ENCODE data around the gene SMPDL3A.

SMPDL3A gene

DNA sequence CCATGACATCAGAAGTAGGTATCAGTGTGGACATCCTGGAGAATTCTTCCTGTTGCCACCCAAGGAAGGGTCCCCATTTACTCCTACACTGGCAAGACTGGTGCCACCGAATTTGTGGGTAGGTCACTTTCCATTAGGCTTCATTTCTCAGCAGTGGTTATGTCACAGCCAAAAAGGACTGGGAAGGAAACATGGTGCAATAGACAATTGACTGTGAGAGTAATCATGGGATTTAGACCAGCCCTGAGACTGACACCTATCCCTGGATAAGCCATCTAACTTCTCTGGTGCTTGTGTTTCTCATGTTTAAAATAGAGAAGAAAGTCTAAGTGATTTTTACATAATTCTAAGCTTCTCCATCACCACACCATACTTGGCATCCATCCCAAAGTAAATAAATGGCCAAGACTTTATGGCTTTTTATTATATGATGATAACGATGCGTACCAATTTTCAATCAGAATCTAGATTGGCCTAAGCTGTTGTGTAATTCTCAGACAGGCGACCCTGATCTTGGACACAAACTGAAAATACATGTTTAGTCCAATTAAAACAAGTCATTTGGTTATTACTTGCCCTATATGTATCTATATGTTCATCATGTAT lies 10.2 kb downstream of the SMPDL3A start:
- in situ Hi-C loops (cut with MboI; ENCODE audit: low pct_unique_long_range_greater_than_20kb, low sequenced_read_pairs) = no loop called here

GRCh38 chr6:122799916-122800686 lies 11.0 kb downstream of the SMPDL3A start:
- in situ Hi-C loops (cut with MboI; ENCODE audit: low pct_unique_long_range_greater_than_20kb, low sequenced_read_pairs) = no loop called here

More for the DNA sequence above, 10.2 kb downstream of the SMPDL3A start:
- no peak for DNase-seq

GRCh38 chr6:122800906-122801305 lies 11.8 kb downstream of the SMPDL3A start:
- DNase-seq = no peak
- in situ Hi-C loops (cut with MboI; ENCODE audit: low pct_unique_long_range_greater_than_20kb, low sequenced_read_pairs) = no loop called here

More at GRCh38 chr6:122799916-122800686, 11.0 kb downstream of the SMPDL3A start:
- no peak for DNase-seq

DNA sequence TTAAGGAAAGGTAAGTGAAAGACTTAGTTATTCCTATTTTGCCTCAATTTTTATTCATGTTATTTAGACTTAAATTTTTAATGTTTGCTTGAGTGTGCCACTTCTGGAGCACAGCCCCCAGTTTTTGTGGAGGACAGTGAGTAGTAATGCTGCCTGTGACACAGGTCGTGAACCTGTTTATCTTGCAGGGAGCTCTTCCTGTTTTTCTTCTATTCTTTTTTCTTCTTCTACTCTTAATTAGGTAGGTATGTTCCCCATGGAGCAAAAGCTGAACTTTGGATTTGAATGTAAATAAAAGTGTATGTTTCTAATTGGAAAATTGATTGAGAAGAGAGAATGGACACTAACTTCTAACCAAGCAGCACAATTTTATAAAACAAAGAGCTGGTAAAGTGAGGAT lies 12.3 kb downstream of the SMPDL3A start:
- in situ Hi-C loops (cut with MboI; ENCODE audit: low pct_unique_long_range_greater_than_20kb, low sequenced_read_pairs) = no loop called here
- no peak for DNase-seq

- DNase-seq = no peak
- in situ Hi-C loops (cut with MboI; ENCODE audit: low pct_unique_long_range_greater_than_20kb, low sequenced_read_pairs) = no loop called here
Measured at GRCh38 chr6:122803171-122803661, 14.2 kb downstream of the SMPDL3A start.

- no peak for DNase-seq
- in situ Hi-C loops (cut with MboI; ENCODE audit: low pct_unique_long_range_greater_than_20kb, low sequenced_read_pairs) = no loop called here
Measured at GRCh38 chr6:122804962-122805485, 16.0 kb downstream of the SMPDL3A start.

GRCh38 chr6:122806291-122806690 lies 17.2 kb downstream of the SMPDL3A start:
- in situ Hi-C loops (cut with MboI; ENCODE audit: low pct_unique_long_range_greater_than_20kb, low sequenced_read_pairs) = no loop called here
- DNase-seq = no peak

DNA sequence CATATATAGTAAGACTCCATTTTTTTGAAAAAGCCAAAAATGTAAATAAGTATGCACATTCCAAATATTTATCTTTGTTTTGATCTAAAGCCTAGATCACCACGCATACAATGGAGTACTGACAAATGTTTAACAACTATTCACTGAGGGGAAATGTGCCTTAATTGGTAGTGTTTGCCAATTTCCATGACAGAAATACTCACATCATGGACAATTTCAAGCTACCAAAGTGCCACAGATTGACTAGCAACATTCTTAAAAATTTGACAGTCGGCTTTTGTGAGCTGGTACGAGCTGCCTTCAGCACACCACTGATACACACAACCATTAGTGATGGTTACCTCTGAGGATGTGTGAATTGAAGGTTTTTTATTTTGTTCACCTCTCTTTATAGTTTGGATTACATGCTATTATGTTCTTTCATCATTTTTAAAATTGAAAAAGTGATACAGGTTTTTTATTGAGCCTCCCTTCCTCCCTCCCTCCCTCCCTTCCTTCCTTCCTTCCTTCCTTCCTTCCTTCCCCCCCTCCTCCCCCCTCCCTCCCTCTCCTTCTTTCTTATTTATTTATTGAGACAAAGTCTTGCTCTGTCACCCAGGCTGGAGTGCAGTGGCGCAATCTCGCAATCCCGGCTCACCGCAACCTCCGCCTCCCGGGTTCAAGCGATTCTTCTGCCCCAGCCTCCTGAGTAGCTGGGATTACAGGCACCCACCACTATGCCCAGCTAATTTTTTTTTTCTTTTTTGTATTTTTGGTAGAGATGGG lies 19.2 kb downstream of the SMPDL3A start:
- DNase-seq = no peak
- in situ Hi-C loops (cut with MboI; ENCODE audit: low pct_unique_long_range_greater_than_20kb, low sequenced_read_pairs) = no loop called here

DNA sequence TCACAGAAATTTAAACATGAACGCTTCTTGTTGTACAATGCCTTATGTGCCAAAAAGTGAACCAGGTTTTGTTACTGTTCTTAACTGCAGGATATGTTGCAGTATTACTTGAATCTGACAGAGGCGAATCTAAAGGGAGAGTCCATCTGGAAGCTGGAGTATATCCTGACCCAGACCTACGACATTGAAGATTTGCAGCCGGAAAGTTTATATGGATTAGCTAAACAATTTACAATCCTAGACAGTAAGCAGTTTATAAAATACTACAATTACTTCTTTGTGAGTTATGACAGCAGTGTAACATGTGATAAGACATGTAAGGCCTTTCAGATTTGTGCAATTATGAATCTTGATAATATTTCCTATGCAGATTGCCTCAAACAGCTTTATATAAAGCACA lies 19.9 kb downstream of the SMPDL3A start:
- DNase-seq = no peak
- in situ Hi-C loops (cut with MboI; ENCODE audit: low pct_unique_long_range_greater_than_20kb, low sequenced_read_pairs) = no loop called here

DNA sequence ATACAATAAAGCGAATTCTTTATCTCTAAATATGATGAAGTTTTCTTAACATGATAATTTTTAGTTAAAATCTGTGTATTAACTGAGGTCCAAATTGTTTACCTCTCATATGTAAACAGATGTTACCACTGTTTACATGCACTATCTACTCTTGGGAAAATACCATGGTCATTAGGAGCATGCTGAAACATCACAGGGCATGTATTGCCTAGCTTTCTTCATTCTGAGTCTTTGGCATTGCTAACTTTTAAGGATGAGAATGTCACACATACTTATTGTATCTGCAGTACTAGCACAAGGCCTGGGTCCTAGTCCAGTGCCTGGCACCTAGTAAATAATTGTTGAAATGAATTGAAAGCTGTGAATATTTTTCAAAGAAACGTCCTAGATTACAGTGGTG lies 20.6 kb downstream of the SMPDL3A start:
- in situ Hi-C loops (cut with MboI; ENCODE audit: low pct_unique_long_range_greater_than_20kb, low sequenced_read_pairs) = no loop called here
- DNase-seq = no peak

GRCh38 chr6:122810189-122810588 lies 21.1 kb downstream of the SMPDL3A start:
- in situ Hi-C loops (cut with MboI; ENCODE audit: low pct_unique_long_range_greater_than_20kb, low sequenced_read_pairs) = no loop called here
- no peak for DNase-seq

DNA sequence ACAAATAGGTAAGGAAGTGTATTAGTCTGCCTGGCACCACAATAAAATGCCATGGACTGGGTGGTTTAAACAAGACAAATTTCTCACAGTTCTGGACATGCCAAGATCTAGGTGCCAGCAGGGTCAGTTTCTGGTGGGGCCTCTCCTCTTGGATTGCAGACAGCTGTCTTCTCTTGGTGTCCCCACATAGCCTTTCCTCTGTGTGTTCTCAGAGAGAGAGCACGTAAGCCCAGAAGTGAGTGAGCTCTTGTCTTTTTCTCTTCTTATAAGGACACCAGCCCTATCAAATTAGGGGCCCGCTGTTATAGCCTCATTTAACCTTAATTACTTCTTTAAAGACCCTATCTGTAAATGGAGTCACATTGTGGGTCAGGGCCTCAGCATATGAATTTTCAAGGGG lies 28.3 kb downstream of the SMPDL3A start:
- in situ Hi-C loops (cut with MboI; ENCODE audit: low pct_unique_long_range_greater_than_20kb, low sequenced_read_pairs) = no loop called here
- DNase-seq = no peak

- in situ Hi-C loops (cut with MboI; ENCODE audit: low pct_unique_long_range_greater_than_20kb, low sequenced_read_pairs) = no loop called here
- no peak for DNase-seq
Measured at GRCh38 chr6:122817766-122818165, 28.7 kb downstream of the SMPDL3A start.

- in situ Hi-C loops (cut with MboI; ENCODE audit: low pct_unique_long_range_greater_than_20kb, low sequenced_read_pairs) = no loop called here
Measured at GRCh38 chr6:122818866-122819265, 29.8 kb downstream of the SMPDL3A start.

GRCh38 chr6:122821095-122821494 lies 32.0 kb downstream of the SMPDL3A start:
- in situ Hi-C loops (cut with MboI; ENCODE audit: low pct_unique_long_range_greater_than_20kb, low sequenced_read_pairs) = no loop called here
- no peak for DNase-seq

More at GRCh38 chr6:122818866-122819265, 29.8 kb downstream of the SMPDL3A start:
- DNase-seq = no peak

DNA sequence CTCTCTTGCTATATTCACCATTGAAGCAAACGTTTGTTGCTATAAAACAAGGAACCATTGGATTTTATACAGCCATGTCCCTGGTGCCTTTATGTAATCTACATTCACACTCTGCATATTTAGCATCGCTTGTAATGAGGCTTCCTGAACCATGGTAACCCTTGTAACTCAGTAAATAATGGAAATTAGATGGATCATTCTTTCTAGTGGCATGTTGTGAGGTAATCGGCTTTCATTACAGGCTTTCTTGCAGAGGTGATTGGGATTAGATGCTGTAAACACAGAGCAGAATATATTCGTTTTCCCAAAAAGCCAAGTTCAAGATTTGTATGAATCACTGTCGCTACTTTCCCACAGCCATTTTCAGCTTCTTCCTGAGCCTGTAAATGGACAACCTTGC lies 36.1 kb downstream of the SMPDL3A start:
- in situ Hi-C loops (cut with MboI; ENCODE audit: low pct_unique_long_range_greater_than_20kb, low sequenced_read_pairs) = loop anchor here (25.0 kb wide), 1 partner anchor 88 kb away; no protein-coding TSS in a partner anchor
- no peak for DNase-seq

- no peak for DNase-seq
- in situ Hi-C loops (cut with MboI; ENCODE audit: low pct_unique_long_range_greater_than_20kb, low sequenced_read_pairs) = loop anchor here (25.0 kb wide), 1 partner anchor 92 kb away; no protein-coding TSS in a partner anchor
Measured at GRCh38 chr6:122829456-122829855, 40.4 kb downstream of the SMPDL3A start.

- DNase-seq = no peak
- in situ Hi-C loops (cut with MboI; ENCODE audit: low pct_unique_long_range_greater_than_20kb, low sequenced_read_pairs) = loop anchor here (25.0 kb wide), 1 partner anchor 94 kb away; no protein-coding TSS in a partner anchor
Measured at GRCh38 chr6:122831511-122831910, 42.5 kb downstream of the SMPDL3A start.

- DNase-seq = no peak
- in situ Hi-C loops (cut with MboI; ENCODE audit: low pct_unique_long_range_greater_than_20kb, low sequenced_read_pairs) = loop anchor here (25.0 kb wide), 1 partner anchor 95 kb away; no protein-coding TSS in a partner anchor
Measured at GRCh38 chr6:122832459-122832858, 43.4 kb downstream of the SMPDL3A start.
